Liver (tissue), 9 donors: ENCODE results near the gene NTM. TPM values are rescaled to one million over a fixed set of nuclear protein-coding genes. Genes with fewer than 3 reads are reported as not detected.

ENCODE experiments used
- DNase-seq: peaks from one replicate; pipeline ENCODE4 v3.0.0-alpha.2; 2017; ENCODE audit warnings: low spot score
- H3K27ac ChIP-seq, 2 donors: one replicate each; pipeline ENCODE4 v1.7.0; 2013; ENCODE audit warnings: inconsistent platforms in 2 of 2, low read length in 2 of 2, control low read depth in 1 of 2, low read depth in 1 of 2, mild to moderate bottlenecking in 1 of 2
- H3K27me3 ChIP-seq, 4 donors: one replicate each; pipeline versions ENCODE4 v1.6.1 to v1.7.0; 2013; ENCODE audit warnings: low read length in 3 of 4, inconsistent platforms in 1 of 4, mild to moderate bottlenecking in 1 of 4, moderate library complexity in 1 of 4; ENCODE audit not compliant: control insufficient read depth in 4 of 4, insufficient read depth in 4 of 4
- H3K36me3 ChIP-seq, 4 donors: one replicate each; pipeline versions ENCODE4 v1.6.1 to v1.7.0; 2013; ENCODE audit warnings: low read length in 3 of 4, mild to moderate bottlenecking in 3 of 4, low read depth in 1 of 4, moderate library complexity in 1 of 4; ENCODE audit not compliant: control insufficient read depth in 4 of 4, insufficient read depth in 3 of 4
- H3K4me1 ChIP-seq, 4 donors: one replicate each; pipeline versions ENCODE4 v1.6.1 to v1.7.0; 2013; ENCODE audit warnings: low read length in 3 of 4, mild to moderate bottlenecking in 3 of 4, moderate library complexity in 1 of 4; ENCODE audit not compliant: control insufficient read depth in 4 of 4, insufficient read depth in 4 of 4
- H3K4me3 ChIP-seq, 3 donors: one replicate each; pipeline versions ENCODE4 v1.6.1 to v1.7.0; 2013; ENCODE audit warnings: low read length in 3 of 3, control low read depth in 1 of 3, low read depth in 1 of 3, mild to moderate bottlenecking in 1 of 3
- H3K9ac ChIP-seq, 2 donors: one replicate each; pipeline ENCODE4 v1.7.0; 2013; ENCODE audit warnings: low read length in 2 of 2, mild to moderate bottlenecking in 2 of 2, moderate library complexity in 2 of 2, control low read depth in 1 of 2, low read depth in 1 of 2
- H3K9me3 ChIP-seq, 4 donors: one replicate each; pipeline versions ENCODE4 v1.6.1 to v1.7.0; 2013; ENCODE audit warnings: low read length in 3 of 4; ENCODE audit not compliant: control insufficient read depth in 4 of 4
- FOXA1 ChIP-seq: IDR thresholded peaks from 2 replicates; pipeline ENCODE4 v1.6.1; 2016; ENCODE audit warnings: antibody characterized with exemption
- FOXA2 ChIP-seq: IDR thresholded peaks from 2 replicates; pipeline ENCODE4 v1.6.1; 2016; ENCODE audit warnings: antibody characterized with exemption
- HNF4A ChIP-seq, 2 donors: conservative IDR thresholded peaks; 2 replicates each; pipeline ENCODE4 v1.6.1; 2016; ENCODE audit warnings: antibody characterized with exemption in 2 of 2, mild to moderate bottlenecking in 2 of 2
- JUND ChIP-seq, 2 donors: IDR thresholded peaks; 2 replicates each; pipeline ENCODE4 v1.6.1; 2016; ENCODE audit warnings: antibody characterized with exemption in 2 of 2
- NR2F2 ChIP-seq: IDR thresholded peaks from 2 replicates; pipeline ENCODE4 v1.6.1; 2016; ENCODE audit warnings: antibody characterized with exemption
- RAD21 ChIP-seq, 2 donors: IDR thresholded peaks; 2 replicates each; pipeline ENCODE4 v1.6.1; 2016; ENCODE audit warnings: antibody characterized with exemption in 2 of 2, mild to moderate bottlenecking in 2 of 2
- RXRA ChIP-seq, 2 donors: IDR thresholded peaks; 2 replicates each; pipeline ENCODE4 v1.6.1; 2017 to 2018; ENCODE audit warnings: antibody characterized with exemption in 2 of 2, mild to moderate bottlenecking in 1 of 2
- SP1 ChIP-seq: IDR thresholded peaks from 2 replicates; pipeline ENCODE4 v1.6.1; 2018; ENCODE audit warnings: antibody characterized with exemption, mild to moderate bottlenecking
- TAF1 ChIP-seq: conservative IDR thresholded peaks from 2 replicates; pipeline ENCODE4 v1.6.1; 2016; ENCODE audit warnings: antibody characterized with exemption, mild to moderate bottlenecking
- YY1 ChIP-seq: IDR thresholded peaks from 2 replicates; pipeline ENCODE4 v1.6.1; 2016; ENCODE audit warnings: antibody characterized with exemption, mild to moderate bottlenecking
- WGBS: extraction: QIAGEN DNeasy Blood & Tissue Kit; methylation state at CpG from one replicate; pipeline ENCODE4 v1.1.7; 2013; 5-methylcytosine and 5-hydroxymethylcytosine counted together
- polyA plus RNA-seq, 2 donors: library from polyadenylated mRNA; stranded (reverse) in 1 of 2; unstranded in 1 of 2; fragments of 200-250 nt in 1 of 2; fragments of >200 nt in 1 of 2; fragmentation: Nextera tagmentation in 1 of 2; extraction: Ambion mirVana in 1 of 2; gene quantifications; one replicate each; pipeline versions ENCODE4 v1.2.1 to v1.2.3, GENCODE V29; 2013 to 2015
- total RNA-seq, 2 donors: library from RNA; depleted of rRNA; stranded (reverse); fragments of >200 nt; gene quantifications; one replicate each; pipeline ENCODE4 v1.2.3, GENCODE V29; 2014
- TF ChIP-seq, protein P1 (sequence below): fragments of 150-350 bp; IDR thresholded peaks from 2 replicates; pipeline ENCODE4 v1.5.1; 2017; ENCODE audit warnings: improper control_type of control experiment, low read depth, low read length; ENCODE audit not compliant: missing input control
- TF ChIP-seq, protein P2 (sequence below): IDR thresholded peaks from 2 replicates; pipeline ENCODE4 v1.6.1; 2016; ENCODE audit warnings: antibody characterized with exemption
- TF ChIP-seq, protein P3 (sequence below): IDR thresholded peaks from 2 replicates; pipeline ENCODE4 v1.6.1; 2016; ENCODE audit warnings: antibody characterized with exemption
- TF ChIP-seq, protein P4 (sequence below): IDR thresholded peaks from 2 replicates; pipeline ENCODE4 v1.6.1; 2016; ENCODE audit warnings: antibody characterized with exemption, mild to moderate bottlenecking
- TF ChIP-seq, protein P5 (sequence below): IDR thresholded peaks from 2 replicates; pipeline ENCODE4 v1.6.1; 2016; ENCODE audit warnings: antibody characterized with exemption
- donor health status: healthy.
- donor health status: healthy.
- donor health status: healthy.
- donor health status: healthy.
- donor health status: healthy.

The NTM gene
- total and polyA plus RNA-seq, 4 donors, result 0.08 to 1.1 (median 0.08) TPM; not detected in 1

DNA sequence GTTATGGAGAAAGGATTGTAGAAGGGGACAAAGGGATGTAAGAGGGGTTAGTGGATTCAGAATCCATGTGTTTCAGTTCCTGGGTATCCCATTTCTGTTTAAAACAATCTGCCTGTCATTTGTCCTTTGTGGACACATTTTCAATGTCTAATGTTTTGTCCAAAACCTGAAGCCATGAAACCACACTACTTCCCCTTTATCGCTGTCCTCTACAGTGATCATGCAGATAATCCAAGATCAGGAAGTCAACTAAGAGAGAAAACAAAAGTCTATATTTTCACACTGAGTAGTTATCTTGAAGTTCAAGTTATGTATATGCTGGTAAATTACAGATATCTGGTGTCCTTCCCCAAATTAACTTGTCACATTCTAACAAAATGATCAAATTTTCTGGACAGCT is 457.0 kb downstream of the NTM start:
- no peak for DNase-seq
- no peaks in the 10 kb centered on the region for H3K36me3 ChIP-seq
- TF ChIP-seq, protein P1, sequence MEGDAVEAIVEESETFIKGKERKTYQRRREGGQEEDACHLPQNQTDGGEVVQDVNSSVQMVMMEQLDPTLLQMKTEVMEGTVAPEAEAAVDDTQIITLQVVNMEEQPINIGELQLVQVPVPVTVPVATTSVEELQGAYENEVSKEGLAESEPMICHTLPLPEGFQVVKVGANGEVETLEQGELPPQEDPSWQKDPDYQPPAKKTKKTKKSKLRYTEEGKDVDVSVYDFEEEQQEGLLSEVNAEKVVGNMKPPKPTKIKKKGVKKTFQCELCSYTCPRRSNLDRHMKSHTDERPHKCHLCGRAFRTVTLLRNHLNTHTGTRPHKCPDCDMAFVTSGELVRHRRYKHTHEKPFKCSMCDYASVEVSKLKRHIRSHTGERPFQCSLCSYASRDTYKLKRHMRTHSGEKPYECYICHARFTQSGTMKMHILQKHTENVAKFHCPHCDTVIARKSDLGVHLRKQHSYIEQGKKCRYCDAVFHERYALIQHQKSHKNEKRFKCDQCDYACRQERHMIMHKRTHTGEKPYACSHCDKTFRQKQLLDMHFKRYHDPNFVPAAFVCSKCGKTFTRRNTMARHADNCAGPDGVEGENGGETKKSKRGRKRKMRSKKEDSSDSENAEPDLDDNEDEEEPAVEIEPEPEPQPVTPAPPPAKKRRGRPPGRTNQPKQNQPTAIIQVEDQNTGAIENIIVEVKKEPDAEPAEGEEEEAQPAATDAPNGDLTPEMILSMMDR, result no peak
- TF ChIP-seq FOXA1 (no peak), RAD21 (IDR thresholded peaks at IDR 0.05) (no peak), NR2F2 (no peak), JUND (IDR thresholded peaks at IDR 0.05) (no peak), SP1 (no peak), TAF1 (no peak), FOXA2 (no peak), YY1 (no peak), RXRA (IDR thresholded peaks at IDR 0.05) (no peak), HNF4A (conservative IDR thresholded peaks at IDR 0.05) (no peak)
- TF ChIP-seq, protein P2, sequence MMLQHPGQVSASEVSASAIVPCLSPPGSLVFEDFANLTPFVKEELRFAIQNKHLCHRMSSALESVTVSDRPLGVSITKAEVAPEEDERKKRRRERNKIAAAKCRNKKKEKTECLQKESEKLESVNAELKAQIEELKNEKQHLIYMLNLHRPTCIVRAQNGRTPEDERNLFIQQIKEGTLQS, result no peak
- TF ChIP-seq, protein P3, sequence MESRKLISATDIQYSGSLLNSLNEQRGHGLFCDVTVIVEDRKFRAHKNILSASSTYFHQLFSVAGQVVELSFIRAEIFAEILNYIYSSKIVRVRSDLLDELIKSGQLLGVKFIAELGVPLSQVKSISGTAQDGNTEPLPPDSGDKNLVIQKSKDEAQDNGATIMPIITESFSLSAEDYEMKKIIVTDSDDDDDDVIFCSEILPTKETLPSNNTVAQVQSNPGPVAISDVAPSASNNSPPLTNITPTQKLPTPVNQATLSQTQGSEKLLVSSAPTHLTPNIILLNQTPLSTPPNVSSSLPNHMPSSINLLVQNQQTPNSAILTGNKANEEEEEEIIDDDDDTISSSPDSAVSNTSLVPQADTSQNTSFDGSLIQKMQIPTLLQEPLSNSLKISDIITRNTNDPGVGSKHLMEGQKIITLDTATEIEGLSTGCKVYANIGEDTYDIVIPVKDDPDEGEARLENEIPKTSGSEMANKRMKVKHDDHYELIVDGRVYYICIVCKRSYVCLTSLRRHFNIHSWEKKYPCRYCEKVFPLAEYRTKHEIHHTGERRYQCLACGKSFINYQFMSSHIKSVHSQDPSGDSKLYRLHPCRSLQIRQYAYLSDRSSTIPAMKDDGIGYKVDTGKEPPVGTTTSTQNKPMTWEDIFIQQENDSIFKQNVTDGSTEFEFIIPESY, result no peak
- TF ChIP-seq, protein P4, sequence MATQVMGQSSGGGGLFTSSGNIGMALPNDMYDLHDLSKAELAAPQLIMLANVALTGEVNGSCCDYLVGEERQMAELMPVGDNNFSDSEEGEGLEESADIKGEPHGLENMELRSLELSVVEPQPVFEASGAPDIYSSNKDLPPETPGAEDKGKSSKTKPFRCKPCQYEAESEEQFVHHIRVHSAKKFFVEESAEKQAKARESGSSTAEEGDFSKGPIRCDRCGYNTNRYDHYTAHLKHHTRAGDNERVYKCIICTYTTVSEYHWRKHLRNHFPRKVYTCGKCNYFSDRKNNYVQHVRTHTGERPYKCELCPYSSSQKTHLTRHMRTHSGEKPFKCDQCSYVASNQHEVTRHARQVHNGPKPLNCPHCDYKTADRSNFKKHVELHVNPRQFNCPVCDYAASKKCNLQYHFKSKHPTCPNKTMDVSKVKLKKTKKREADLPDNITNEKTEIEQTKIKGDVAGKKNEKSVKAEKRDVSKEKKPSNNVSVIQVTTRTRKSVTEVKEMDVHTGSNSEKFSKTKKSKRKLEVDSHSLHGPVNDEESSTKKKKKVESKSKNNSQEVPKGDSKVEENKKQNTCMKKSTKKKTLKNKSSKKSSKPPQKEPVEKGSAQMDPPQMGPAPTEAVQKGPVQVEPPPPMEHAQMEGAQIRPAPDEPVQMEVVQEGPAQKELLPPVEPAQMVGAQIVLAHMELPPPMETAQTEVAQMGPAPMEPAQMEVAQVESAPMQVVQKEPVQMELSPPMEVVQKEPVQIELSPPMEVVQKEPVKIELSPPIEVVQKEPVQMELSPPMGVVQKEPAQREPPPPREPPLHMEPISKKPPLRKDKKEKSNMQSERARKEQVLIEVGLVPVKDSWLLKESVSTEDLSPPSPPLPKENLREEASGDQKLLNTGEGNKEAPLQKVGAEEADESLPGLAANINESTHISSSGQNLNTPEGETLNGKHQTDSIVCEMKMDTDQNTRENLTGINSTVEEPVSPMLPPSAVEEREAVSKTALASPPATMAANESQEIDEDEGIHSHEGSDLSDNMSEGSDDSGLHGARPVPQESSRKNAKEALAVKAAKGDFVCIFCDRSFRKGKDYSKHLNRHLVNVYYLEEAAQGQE, result no peak
- TF ChIP-seq, protein P5, sequence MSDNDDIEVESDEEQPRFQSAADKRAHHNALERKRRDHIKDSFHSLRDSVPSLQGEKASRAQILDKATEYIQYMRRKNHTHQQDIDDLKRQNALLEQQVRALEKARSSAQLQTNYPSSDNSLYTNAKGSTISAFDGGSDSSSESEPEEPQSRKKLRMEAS, result no peak
- H3K27me3 ChIP-seq, result peaks cover 0 to 4% (median 0%) of the 10 kb centered on the region in 4 donors
- no peaks in the 10 kb centered on the region for H3K9me3 ChIP-seq
- no peak overlapping the region for H3K27ac ChIP-seq
- H3K9ac ChIP-seq, result no peak overlapping the region
- no peak overlapping the region for H3K4me3 ChIP-seq
- H3K4me1 ChIP-seq, result no peaks in the 10 kb centered on the region
- WGBS, result 68% methylated on average over 1 of the region's 1 CpG

DNA sequence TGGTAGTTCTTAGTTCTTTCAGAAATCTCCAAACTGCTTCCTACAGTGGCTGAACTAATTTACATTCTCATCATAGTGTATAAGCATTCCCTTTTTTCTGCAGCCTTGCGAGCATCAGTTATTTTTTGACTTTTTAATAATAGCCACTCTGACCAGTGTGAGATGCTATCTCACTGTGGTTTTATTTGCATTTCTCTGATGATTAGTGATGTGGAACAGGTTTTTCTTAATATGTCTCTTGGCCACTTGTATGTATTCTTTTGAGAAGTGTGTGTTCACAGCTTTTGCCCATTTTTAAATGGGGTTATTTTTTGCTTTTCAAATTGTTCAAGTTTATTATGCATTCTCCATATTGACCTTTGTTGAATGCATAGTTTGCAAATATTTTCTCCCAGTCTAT is 459.3 kb downstream of the NTM start:
- no peaks in the 10 kb centered on the region for H3K9me3 ChIP-seq
- no peaks in the 10 kb centered on the region for H3K27me3 ChIP-seq
- no peak overlapping the region for H3K9ac ChIP-seq
- TF ChIP-seq, protein P4, result no peak
- TF ChIP-seq, protein P1, result no peak
- TF ChIP-seq SP1, result no peak
- TF ChIP-seq JUND (IDR thresholded peaks at IDR 0.05), result no peak
- H3K36me3 ChIP-seq, result no peaks in the 10 kb centered on the region
- no peak for DNase-seq
- WGBS, result 88% methylated on average over 1 of the region's 1 CpG
- H3K27ac ChIP-seq, result no peak overlapping the region
- no peak overlapping the region for H3K4me3 ChIP-seq
- no peaks in the 10 kb centered on the region for H3K4me1 ChIP-seq
